H9 (cell line): ENCODE results near the gene GPR137B. TPM values are rescaled to one million over a fixed set of nuclear protein-coding genes. Genes with fewer than 3 reads are reported as not detected.

Source experiments
- DNase-seq: peaks from one replicate; pipeline ENCODE4 v3.0.0-alpha.2; 2017
- H2AFZ ChIP-seq: one replicate; pipeline ENCODE4 v1.6.1; 2013; ENCODE audit warnings: mild to moderate bottlenecking, low read length, control low read depth, moderate library complexity
- H2AK5ac ChIP-seq: 2 replicates; pipeline ENCODE4 v1.6.1; 2013; ENCODE audit warnings: low read length, control low read depth, mixed read lengths; ENCODE audit not compliant: insufficient read length
- H2BK120ac ChIP-seq: one replicate; pipeline ENCODE4 v1.6.1; 2013; ENCODE audit warnings: low read depth, mild to moderate bottlenecking, low read length, control low read depth, inconsistent platforms; ENCODE audit not compliant: poor library complexity, severe bottlenecking
- H2BK12ac ChIP-seq: 2 replicates; pipeline ENCODE4 v1.6.1; 2013; ENCODE audit warnings: low read length, control low read depth, mixed read lengths, low read depth; ENCODE audit not compliant: insufficient read length
- H2BK15ac ChIP-seq: 2 replicates; pipeline ENCODE4 v1.6.1; 2013; ENCODE audit warnings: low read depth, low read length, control low read depth
- H2BK20ac ChIP-seq: one replicate; pipeline ENCODE4 v1.6.1; 2013; ENCODE audit warnings: low read depth, mild to moderate bottlenecking, low read length, control low read depth, inconsistent platforms; ENCODE audit not compliant: poor library complexity, severe bottlenecking
- H2BK5ac ChIP-seq: 2 replicates; pipeline ENCODE4 v1.6.1; 2013; ENCODE audit warnings: low read length, control low read depth, mixed read lengths; ENCODE audit not compliant: insufficient read length
- H3K14ac ChIP-seq: 2 replicates; pipeline ENCODE4 v1.6.1; 2013; ENCODE audit warnings: low read length, control low read depth; ENCODE audit not compliant: insufficient read depth
- H3K18ac ChIP-seq: 2 replicates; pipeline ENCODE4 v1.6.1; 2013; ENCODE audit warnings: low read depth, mild to moderate bottlenecking, mixed read lengths, low read length, control low read depth; ENCODE audit not compliant: insufficient read length
- H3K23ac ChIP-seq: 2 replicates; pipeline ENCODE4 v1.6.1; 2013; ENCODE audit warnings: low read length, control low read depth, mixed read lengths, low read depth; ENCODE audit not compliant: insufficient read length
- H3K23me2 ChIP-seq: 2 replicates; pipeline ENCODE4 v1.6.1; 2013; ENCODE audit warnings: low read depth, mild to moderate bottlenecking, mixed read lengths, low read length, control low read depth; ENCODE audit not compliant: insufficient read length, poor library complexity, severe bottlenecking
- H3K27ac ChIP-seq: 2 replicates; pipeline ENCODE4 v1.5.1; 2013; ENCODE audit warnings: low read length, control low read depth, mixed read lengths, low read depth; ENCODE audit not compliant: insufficient read length
- H3K27me3 ChIP-seq: 2 replicates; pipeline ENCODE4 v1.6.1; 2013; ENCODE audit warnings: low read length, control low read depth, inconsistent platforms; ENCODE audit not compliant: insufficient read depth
- H3K4ac ChIP-seq: 2 replicates; pipeline ENCODE4 v1.6.1; 2013; ENCODE audit warnings: low read depth, mild to moderate bottlenecking, control low read depth, inconsistent platforms, low read length, moderate library complexity
- H3K4me1 ChIP-seq: 2 replicates; pipeline ENCODE4 v1.6.1; 2013; ENCODE audit warnings: low read length, control low read depth, inconsistent platforms; ENCODE audit not compliant: insufficient read depth
- H3K4me2 ChIP-seq: 2 replicates; pipeline ENCODE4 v1.6.1; 2013; ENCODE audit warnings: low read length, control low read depth, mixed read lengths; ENCODE audit not compliant: insufficient read length, insufficient read depth
- H3K56ac ChIP-seq: 2 replicates; pipeline ENCODE4 v1.6.1; 2013; ENCODE audit warnings: low read depth, mild to moderate bottlenecking, mixed read lengths, low read length, control low read depth; ENCODE audit not compliant: insufficient read length
- H3K79me1 ChIP-seq: 2 replicates; pipeline ENCODE4 v1.6.1; 2013; ENCODE audit warnings: low read depth, mild to moderate bottlenecking, moderate library complexity, low read length, control low read depth, inconsistent platforms; ENCODE audit not compliant: insufficient read depth, poor library complexity, severe bottlenecking
- H3K79me2 ChIP-seq: 2 replicates; pipeline ENCODE4 v1.6.1; 2013; ENCODE audit warnings: low read length, control low read depth, inconsistent platforms; ENCODE audit not compliant: insufficient read depth
- H3K9ac ChIP-seq: 2 replicates; pipeline ENCODE4 v1.6.1; 2013; ENCODE audit warnings: low read length, control low read depth, mixed read lengths; ENCODE audit not compliant: insufficient read length; ENCODE audit errors: extremely low read depth
- H3K9me3 ChIP-seq: one replicate; pipeline ENCODE4 v1.6.1; 2013; ENCODE audit warnings: low read depth, low read length, inconsistent platforms; ENCODE audit not compliant: control insufficient read depth
- H3T11ph ChIP-seq: one replicate; pipeline ENCODE4 v1.6.1; 2013; ENCODE audit warnings: mild to moderate bottlenecking, low read length, control low read depth, inconsistent platforms
- H4K20me1 ChIP-seq: one replicate; pipeline ENCODE4 v1.6.1; 2013; ENCODE audit not compliant: control insufficient read depth, insufficient read length, insufficient read depth
- H4K5ac ChIP-seq: 2 replicates; pipeline ENCODE4 v1.6.1; 2013; ENCODE audit warnings: low read depth, mild to moderate bottlenecking, mixed read lengths, low read length, control low read depth; ENCODE audit not compliant: insufficient read length
- H4K8ac ChIP-seq: replicated peaks from 2 replicates; pipeline ENCODE4 v1.6.1; 2013; ENCODE audit warnings: low read length, control low read depth, mixed read lengths, low read depth; ENCODE audit not compliant: insufficient read length
- H4K91ac ChIP-seq: 2 replicates; pipeline ENCODE4 v1.6.1; 2013; ENCODE audit warnings: low read depth, mild to moderate bottlenecking, moderate library complexity, mixed read lengths, low read length, control low read depth; ENCODE audit not compliant: insufficient read length
- H3K27ac Mint-ChIP-seq, 3 experiments: 2 replicates in 2 of 3; 3 replicates in 1 of 3; pipeline ENCODE4 v1.8.0; 2020 to 2021; ENCODE audit warnings: mixed read lengths in 3 of 3, mild to moderate bottlenecking in 1 of 3, moderate library complexity in 1 of 3
- H3K27me3 Mint-ChIP-seq: 2 replicates; pipeline ENCODE4 v1.8.0; 2021; ENCODE audit warnings: low read depth, mild to moderate bottlenecking, moderate library complexity, mixed read lengths
- H3K36me3 Mint-ChIP-seq, 3 experiments: 2 replicates in 2 of 3; 3 replicates in 1 of 3; pipeline ENCODE4 v1.8.0; 2020 to 2021; ENCODE audit warnings: low read depth in 3 of 3, mixed read lengths in 3 of 3; ENCODE audit not compliant: insufficient read depth in 1 of 3
- H3K4me1 Mint-ChIP-seq, 2 experiments: 2 replicates each; pipeline ENCODE4 v1.8.0; 2020; ENCODE audit warnings: mixed read lengths in 2 of 2
- H3K4me3 Mint-ChIP-seq, 2 experiments: 2 replicates in 1 of 2; 3 replicates in 1 of 2; pipeline ENCODE4 v1.8.0; 2020 to 2021; ENCODE audit warnings: mild to moderate bottlenecking in 2 of 2, mixed read lengths in 2 of 2, moderate library complexity in 1 of 2
- H3K9me3 Mint-ChIP-seq, 2 experiments: 2 replicates in 1 of 2; 3 replicates in 1 of 2; pipeline ENCODE4 v1.8.0; 2020; ENCODE audit warnings: mild to moderate bottlenecking in 2 of 2, mixed read lengths in 2 of 2, moderate library complexity in 1 of 2
- CTCF ChIP-seq: fragments of 200-600 bp; sonication (generic); conservative IDR thresholded peaks from 3 replicates; pipeline ENCODE4 v1.8.0; 2021; ENCODE audit warnings: antibody characterized with exemption, mild to moderate bottlenecking
- WGBS: extraction: QIAGEN DNeasy Blood & Tissue Kit; methylation state at CpG from one replicate; pipeline ENCODE4 v1.1.7; 2013; ENCODE audit warnings: missing lambda C conversion rate, low lambda C conversion rate, mixed read lengths; ENCODE audit not compliant: insufficient read length; ENCODE audit errors: extremely low coverage; 5-methylcytosine and 5-hydroxymethylcytosine counted together
- long read RNA-seq: library from polyadenylated mRNA; unstranded; transcript quantifications from one replicate; pipeline ENCODE4 v2.0.0, GENCODE V29; 2020
- total RNA-seq: library from RNA; stranded (reverse); gene quantifications from 2 replicates; pipeline ENCODE4 v1.2.1, GENCODE V29; 2021

The GPR137B gene
- 5.9 and 6.6 TPM in 2 replicates for total RNA-seq
- long read RNA-seq, partial matches to known transcripts = 0 of 2 reads
- long read RNA-seq, other reads (novel, unspliced or antisense) = 0 of 2 reads

- Histone ChIP-seq H3K9me3 (no peaks in the 10 kb centered on the region), H4K5ac (no peak within 1 kb of the TSS), H3K4ac (no peak within 1 kb of the TSS), H2BK12ac (no peak within 1 kb of the TSS), H2BK5ac (no peak within 1 kb of the TSS), H4K91ac (no peak within 1 kb of the TSS), H3K9ac (peak within 1 kb of the TSS; percentile 37), H2AK5ac (no peak within 1 kb of the TSS), H2BK15ac (no peak within 1 kb of the TSS), H3K23me2 (peaks cover 18% of the 10 kb centered on the region), H3K23ac (no peak within 1 kb of the TSS), H3K27ac (no peak within 1 kb of the TSS), H3K79me1 (no peaks in the 10 kb centered on the region), H3K56ac (no peak within 1 kb of the TSS), H4K8ac (no peak within 1 kb of the TSS), H3K79me2 (no peaks in the 10 kb centered on the region), H3K14ac (peak within 1 kb of the TSS; percentile 84; the same call in 1 of the 2 replicates), H4K20me1 (no peaks in the 10 kb centered on the region), H3K27me3 (peaks cover 20% of the 10 kb centered on the region; the same call in 1 of the 2 replicates), H3K4me2 (peak within 1 kb of the TSS; percentile 85), H3T11ph (no peak within 1 kb of the TSS), H2BK120ac (no peak within 1 kb of the TSS), H2AFZ (no peak within 1 kb of the TSS), H3K4me1 (peaks cover 4% of the 10 kb centered on the region; the same call in 1 of the 2 replicates), H3K18ac (no peak within 1 kb of the TSS), H2BK20ac (no peak within 1 kb of the TSS)
- Mint-ChIP-seq H3K27me3 (peaks cover 68% of the 10 kb centered on the region), H3K9me3 (no peaks in the 10 kb centered on the region; a peak in 1 of 5 replicates), H3K27ac (peak within 1 kb of the TSS in 2 of 3 experiments; percentile 44 to 83; a peak in 3 of 7 replicates), H3K36me3 (peaks cover 0 to 6% (median 0%) of the 10 kb centered on the region in 3 experiments; a peak in 3 of 7 replicates), H3K4me1 (peaks cover 29 to 34% of the 10 kb centered on the region in 2 experiments), H3K4me3 (peak within 1 kb of the TSS; percentile 86 to 94)
- WGBS = no CpG with 5 or more reads among the region's 105 CpGs
- no peak for TF ChIP-seq CTCF
- DNase-seq = peak; percentile 64
Observed at GRCh38 chr1:236142253-236143103, at the start of gene GPR137B. Gene GPR137B, plus strand, starts transcription at chr1:236142539. Its CDS starts 84 bp downstream, at chr1:236142623.
